DND-41 (cell line): ENCODE results near the gene RELN.

Experiments used
- CTCF ChIP-seq: IDR thresholded peaks from 2 replicates; pipeline ENCODE4 v1.5.1; 2012; ENCODE audit warnings: borderline replicate concordance, low read length, moderate library complexity, mild to moderate bottlenecking; ENCODE audit not compliant: poor library complexity, severe bottlenecking; ENCODE audit errors: extremely low read depth
- EZH2 ChIP-seq: IDR thresholded peaks from 3 replicates; pipeline ENCODE4 v1.6.1; 2012; ENCODE audit warnings: borderline replicate concordance, low read depth, mild to moderate bottlenecking, moderate library complexity, low read length, inconsistent platforms; ENCODE audit not compliant: severe bottlenecking

DNA sequence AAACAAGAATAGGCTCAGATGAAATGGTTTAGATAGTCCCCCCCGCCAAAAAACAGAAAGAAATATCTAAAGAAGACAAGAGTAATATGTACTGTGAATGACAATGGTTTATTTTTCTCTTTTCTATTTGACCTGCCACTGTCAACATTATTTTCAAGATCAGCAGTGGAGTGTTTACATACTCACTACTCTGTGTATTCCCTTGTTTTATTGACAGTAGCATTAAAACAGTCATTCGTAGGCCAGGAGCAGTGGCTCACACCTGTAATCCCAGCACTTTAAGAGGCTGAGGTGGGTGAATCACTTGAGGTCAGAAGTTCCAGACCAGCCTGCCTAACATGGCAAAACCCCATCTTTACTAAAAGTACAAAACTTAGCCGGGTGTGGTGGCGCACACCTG lies 298.2 kb downstream of the RELN start:
- TF ChIP-seq CTCF: no peak
- no peak for TF ChIP-seq EZH2
